ENCODE measurements around the gene LRATD1.

LRATD1 gene

DNA sequence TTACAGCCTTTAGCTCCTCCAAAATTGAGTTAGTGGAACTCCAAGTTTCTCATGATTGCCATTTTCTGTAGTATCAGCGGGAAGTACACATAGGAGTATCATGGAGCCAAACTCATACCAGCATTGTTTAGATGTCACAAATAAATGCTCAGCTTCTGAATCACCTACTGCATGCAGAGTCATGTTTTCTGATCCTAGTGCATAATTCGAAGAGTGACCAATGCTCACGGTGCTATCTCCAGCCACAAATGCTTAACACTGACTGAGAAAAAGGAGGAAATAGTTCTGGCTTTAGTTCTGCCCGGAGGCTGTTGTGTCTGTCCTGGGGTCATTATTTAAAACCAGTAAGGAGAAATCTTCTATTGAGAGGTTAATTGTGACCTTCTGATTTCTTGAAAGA, 45.4 kb upstream of the LRATD1 start:
- H3K36me3 ChIP-seq (ENCODE audit: insufficient read depth, low read length): no peaks in the 10 kb centered on the region
- no peak for TF ChIP-seq EZH2 (IDR thresholded peaks at IDR 0.05; ENCODE audit: borderline replicate concordance, low read length)

GRCh38 chr2:14601156-14601770, 31.3 kb upstream of the LRATD1 start:
- H3K4me3 ChIP-seq (ENCODE audit: low read depth, low read length, poor library complexity, severe bottlenecking): no peak overlapping the region
- H3K36me3 ChIP-seq (ENCODE audit: insufficient read depth, low read length): no peaks in the 10 kb centered on the region
- H2AFZ ChIP-seq (ENCODE audit: low read length): no peak overlapping the region
- no peak overlapping the region for H3K4me2 ChIP-seq (ENCODE audit: low read length)
- H3F3A ChIP-seq (ENCODE audit: insufficient read depth, low read length): no peaks in the 10 kb centered on the region
- H3K27me3 ChIP-seq (ENCODE audit: insufficient read depth, low read length): no peaks in the 10 kb centered on the region
- H3K9me2 ChIP-seq (ENCODE audit: low read depth, low read length): no peaks in the 10 kb centered on the region
- H3K9me3 ChIP-seq (ENCODE audit: low read length): no peaks in the 10 kb centered on the region
- H4K20me1 ChIP-seq (ENCODE audit: insufficient read depth, low read length): no peaks in the 10 kb centered on the region
- TF ChIP-seq CTCF (IDR thresholded peaks at IDR 0.05; ENCODE audit: low read length) (no peak), EZH2 (IDR thresholded peaks at IDR 0.05; ENCODE audit: borderline replicate concordance, low read length) (no peak)
- H3K9ac ChIP-seq (ENCODE audit: low read length): no peak overlapping the region
- H3K79me2 ChIP-seq (ENCODE audit: insufficient read depth, low read length): no peaks in the 10 kb centered on the region
- H3K27ac ChIP-seq (ENCODE audit: low read depth, low read length, poor library complexity, severe bottlenecking): no peak overlapping the region
- H3K4me1 ChIP-seq (ENCODE audit: insufficient read depth, low read length, severe bottlenecking): no peaks in the 10 kb centered on the region

More for the DNA sequence above, 45.4 kb upstream of the LRATD1 start:
- Histone ChIP-seq H3K4me2 (ENCODE audit: low read length) (no peak overlapping the region), H3K9me3 (ENCODE audit: low read length) (no peaks in the 10 kb centered on the region), H3K9me2 (ENCODE audit: low read depth, low read length) (no peaks in the 10 kb centered on the region), H3F3A (ENCODE audit: insufficient read depth, low read length) (no peaks in the 10 kb centered on the region), H2AFZ (ENCODE audit: low read length) (no peak overlapping the region), H3K27ac (ENCODE audit: low read depth, low read length, poor library complexity, severe bottlenecking) (no peak overlapping the region), H3K4me3 (ENCODE audit: low read depth, low read length, poor library complexity, severe bottlenecking) (no peak overlapping the region), H3K4me1 (ENCODE audit: insufficient read depth, low read length, severe bottlenecking) (no peaks in the 10 kb centered on the region), H4K20me1 (ENCODE audit: insufficient read depth, low read length) (no peaks in the 10 kb centered on the region), H3K9ac (ENCODE audit: low read length) (no peak overlapping the region), H3K27me3 (ENCODE audit: insufficient read depth, low read length) (no peaks in the 10 kb centered on the region), H3K79me2 (ENCODE audit: insufficient read depth, low read length) (no peaks in the 10 kb centered on the region)

DNA sequence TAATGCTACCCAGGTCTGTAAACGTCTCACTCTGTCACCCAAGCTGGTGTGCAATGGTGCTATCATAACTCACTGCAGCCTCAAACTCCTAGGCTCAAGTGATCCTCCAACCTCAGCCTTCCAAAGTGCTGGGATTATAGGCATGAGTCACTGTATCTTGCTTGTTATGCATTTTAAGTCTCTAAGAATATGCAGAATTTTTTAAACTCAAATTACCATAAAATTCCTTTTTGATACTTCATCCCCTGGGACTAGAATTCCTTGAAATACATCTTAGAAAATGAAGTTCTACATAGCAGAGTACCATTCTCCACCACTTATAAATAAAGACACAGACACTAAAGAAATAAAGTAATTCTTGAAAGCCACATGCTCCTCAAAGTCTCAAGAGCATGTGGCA, 30.2 kb upstream of the LRATD1 start:
- Histone ChIP-seq H3K36me3 (ENCODE audit: insufficient read depth, low read length) (no peaks in the 10 kb centered on the region), H3K4me1 (ENCODE audit: insufficient read depth, low read length, severe bottlenecking) (no peaks in the 10 kb centered on the region), H4K20me1 (ENCODE audit: insufficient read depth, low read length) (no peaks in the 10 kb centered on the region), H3K27ac (ENCODE audit: low read depth, low read length, poor library complexity, severe bottlenecking) (no peak overlapping the region), H2AFZ (ENCODE audit: low read length) (no peak overlapping the region), H3K27me3 (ENCODE audit: insufficient read depth, low read length) (no peaks in the 10 kb centered on the region), H3K9me3 (ENCODE audit: low read length) (no peaks in the 10 kb centered on the region), H3K79me2 (ENCODE audit: insufficient read depth, low read length) (no peaks in the 10 kb centered on the region), H3K4me3 (ENCODE audit: low read depth, low read length, poor library complexity, severe bottlenecking) (no peak overlapping the region), H3F3A (ENCODE audit: insufficient read depth, low read length) (no peaks in the 10 kb centered on the region), H3K9ac (ENCODE audit: low read length) (no peak overlapping the region), H3K9me2 (ENCODE audit: low read depth, low read length) (no peaks in the 10 kb centered on the region), H3K4me2 (ENCODE audit: low read length) (no peak overlapping the region)
- TF ChIP-seq EZH2 (IDR thresholded peaks at IDR 0.05; ENCODE audit: borderline replicate concordance, low read length): no peak
- TF ChIP-seq CTCF (IDR thresholded peaks at IDR 0.05; ENCODE audit: low read length): no peak

GRCh38 chr2:14603676-14604075, 28.8 kb upstream of the LRATD1 start:
- H3K27ac ChIP-seq (ENCODE audit: low read depth, low read length, poor library complexity, severe bottlenecking): no peak overlapping the region
- H3K4me3 ChIP-seq (ENCODE audit: low read depth, low read length, poor library complexity, severe bottlenecking): no peak overlapping the region
- TF ChIP-seq CTCF (IDR thresholded peaks at IDR 0.05; ENCODE audit: low read length) (no peak), EZH2 (IDR thresholded peaks at IDR 0.05; ENCODE audit: borderline replicate concordance, low read length) (no peak)
- H3K79me2 ChIP-seq (ENCODE audit: insufficient read depth, low read length): no peaks in the 10 kb centered on the region
- no peaks in the 10 kb centered on the region for H3K27me3 ChIP-seq (ENCODE audit: insufficient read depth, low read length)
- H4K20me1 ChIP-seq (ENCODE audit: insufficient read depth, low read length): no peaks in the 10 kb centered on the region
- no peaks in the 10 kb centered on the region for H3K9me3 ChIP-seq (ENCODE audit: low read length)
- H3K4me1 ChIP-seq (ENCODE audit: insufficient read depth, low read length, severe bottlenecking): no peaks in the 10 kb centered on the region
- H3F3A ChIP-seq (ENCODE audit: insufficient read depth, low read length): no peaks in the 10 kb centered on the region
- no peak overlapping the region for H3K9ac ChIP-seq (ENCODE audit: low read length)
- H3K36me3 ChIP-seq (ENCODE audit: insufficient read depth, low read length): no peaks in the 10 kb centered on the region
- H3K9me2 ChIP-seq (ENCODE audit: low read depth, low read length): no peaks in the 10 kb centered on the region
- no peak overlapping the region for H3K4me2 ChIP-seq (ENCODE audit: low read length)
- H2AFZ ChIP-seq (ENCODE audit: low read length): no peak overlapping the region

Data from OCI-LY1 (cell line).